ENCODE results near the gene CNPY2. TPM values are rescaled to one million over a fixed set of nuclear protein-coding genes. Genes with fewer than 3 reads are reported as not detected.

CNPY2 gene
- total and polyA plus RNA-seq, 8 donors, result 39.7 to 112 (median 87.4) TPM

DNA sequence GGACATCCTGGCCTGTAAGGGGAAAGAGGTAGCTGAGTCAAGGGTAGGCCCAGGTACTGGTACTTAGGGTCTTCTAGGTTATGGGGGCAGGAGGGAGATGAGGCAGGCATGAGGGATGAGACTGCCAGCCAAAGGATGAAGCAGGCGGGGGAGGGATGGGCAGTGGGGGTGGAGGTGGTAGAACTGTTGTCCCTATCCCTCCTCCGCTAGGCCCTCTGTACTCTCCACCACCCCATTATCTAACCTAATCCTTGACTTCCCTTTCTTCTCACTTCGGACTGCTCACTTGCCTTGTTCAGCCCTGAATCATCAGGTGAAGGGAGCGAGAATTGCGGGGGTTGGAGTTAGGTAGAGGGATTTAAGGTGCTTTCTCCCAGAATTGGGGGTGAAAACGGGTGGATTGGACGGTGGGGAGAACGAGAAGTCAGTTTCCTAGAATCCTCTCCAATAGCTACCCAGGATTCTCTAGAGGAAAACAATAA lies 17.4 kb upstream of the CNPY2 start:
- H3K27ac ChIP-seq, result peak overlapping the region; percentile 86 to 98 (median 95)
- no peak for DNase-seq
- H3K9me3 ChIP-seq, result no peaks in the 10 kb centered on the region
- H3K36me3 ChIP-seq, result peaks cover 0 to 6% (median 5%) of the 10 kb centered on the region in 4 donors
- H3K4me3 ChIP-seq, result peak overlapping the region; percentile 52 to 70 (median 56)
- peaks cover 11 to 24% (median 16%) of the 10 kb centered on the region in 4 donors for H3K4me1 ChIP-seq
- TF ChIP-seq POLR2AphosphoS5 (IDR thresholded peaks at IDR 0.05) (no peak), EP300 (IDR thresholded peaks at IDR 0.05) (no peak), POLR2A (IDR thresholded peaks at IDR 0.05) (no peak)
- TF ChIP-seq, protein P1, sequence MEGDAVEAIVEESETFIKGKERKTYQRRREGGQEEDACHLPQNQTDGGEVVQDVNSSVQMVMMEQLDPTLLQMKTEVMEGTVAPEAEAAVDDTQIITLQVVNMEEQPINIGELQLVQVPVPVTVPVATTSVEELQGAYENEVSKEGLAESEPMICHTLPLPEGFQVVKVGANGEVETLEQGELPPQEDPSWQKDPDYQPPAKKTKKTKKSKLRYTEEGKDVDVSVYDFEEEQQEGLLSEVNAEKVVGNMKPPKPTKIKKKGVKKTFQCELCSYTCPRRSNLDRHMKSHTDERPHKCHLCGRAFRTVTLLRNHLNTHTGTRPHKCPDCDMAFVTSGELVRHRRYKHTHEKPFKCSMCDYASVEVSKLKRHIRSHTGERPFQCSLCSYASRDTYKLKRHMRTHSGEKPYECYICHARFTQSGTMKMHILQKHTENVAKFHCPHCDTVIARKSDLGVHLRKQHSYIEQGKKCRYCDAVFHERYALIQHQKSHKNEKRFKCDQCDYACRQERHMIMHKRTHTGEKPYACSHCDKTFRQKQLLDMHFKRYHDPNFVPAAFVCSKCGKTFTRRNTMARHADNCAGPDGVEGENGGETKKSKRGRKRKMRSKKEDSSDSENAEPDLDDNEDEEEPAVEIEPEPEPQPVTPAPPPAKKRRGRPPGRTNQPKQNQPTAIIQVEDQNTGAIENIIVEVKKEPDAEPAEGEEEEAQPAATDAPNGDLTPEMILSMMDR (IDR thresholded peaks at IDR 0.05), result no peak
- 11 to 20% (median 16%) methylated on average over 8 of the region's 8 CpGs for WGBS, 5 donors
- intact Hi-C loops (cut with DNase I; ENCODE audit: low total_unique reads), result no loop called here
- no peaks in the 10 kb centered on the region for H3K27me3 ChIP-seq

DNA sequence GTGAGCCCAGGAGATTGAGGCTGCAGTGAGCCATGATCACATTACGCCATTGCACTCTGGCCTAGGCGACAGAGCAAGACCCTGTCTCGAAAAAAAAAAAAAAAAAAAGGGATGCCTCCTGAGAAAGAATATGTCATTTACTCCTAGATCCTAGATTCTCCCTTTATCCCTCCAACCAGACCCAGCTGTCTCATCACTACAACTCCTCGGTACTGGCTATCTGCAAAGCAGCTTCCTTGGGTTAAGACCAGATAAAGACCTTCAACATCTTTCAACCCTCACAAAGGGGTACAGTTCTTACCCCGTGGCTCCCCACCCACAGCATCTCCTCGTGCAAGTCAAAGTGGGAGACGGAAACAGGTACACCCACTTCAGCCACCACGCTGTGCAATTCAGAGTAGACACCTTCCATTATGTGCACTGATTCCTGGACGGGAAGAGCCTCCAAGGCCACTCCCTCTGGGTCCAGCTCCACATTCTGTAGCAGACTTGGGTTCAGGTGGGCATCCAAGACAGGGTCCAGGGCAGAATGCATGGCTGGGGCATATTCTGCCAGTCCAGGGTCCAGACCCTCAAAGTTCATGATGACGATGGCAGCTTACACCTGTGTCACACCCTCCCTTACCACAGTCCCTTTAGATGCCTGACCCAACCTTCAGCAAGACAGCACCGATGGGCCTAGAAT lies 16.9 kb upstream of the CNPY2 start:
- Histone ChIP-seq H3K27me3 (no peaks in the 10 kb centered on the region), H3K27ac (peak overlapping the region; percentile 86 to 98 (median 95)), H3K36me3 (peaks cover 2 to 12% (median 11%) of the 10 kb centered on the region in 4 donors), H3K9me3 (no peaks in the 10 kb centered on the region), H3K4me3 (peak overlapping the region; percentile 52 to 70 (median 56)), H3K4me1 (peaks cover 11 to 22% (median 16%) of the 10 kb centered on the region in 4 donors)
- intact Hi-C loops (cut with DNase I; ENCODE audit: low total_unique reads), result no loop called here
- no peak for DNase-seq
- TF ChIP-seq POLR2AphosphoS5 (IDR thresholded peaks at IDR 0.05) (no peak), EP300 (IDR thresholded peaks at IDR 0.05) (no peak), POLR2A (IDR thresholded peaks at IDR 0.05) (no peak)
- TF ChIP-seq, protein P1 (IDR thresholded peaks at IDR 0.05), result no peak
- WGBS, 5 donors, result 92 to 96% (median 93%) methylated on average over 11 of the region's 11 CpGs

DNA sequence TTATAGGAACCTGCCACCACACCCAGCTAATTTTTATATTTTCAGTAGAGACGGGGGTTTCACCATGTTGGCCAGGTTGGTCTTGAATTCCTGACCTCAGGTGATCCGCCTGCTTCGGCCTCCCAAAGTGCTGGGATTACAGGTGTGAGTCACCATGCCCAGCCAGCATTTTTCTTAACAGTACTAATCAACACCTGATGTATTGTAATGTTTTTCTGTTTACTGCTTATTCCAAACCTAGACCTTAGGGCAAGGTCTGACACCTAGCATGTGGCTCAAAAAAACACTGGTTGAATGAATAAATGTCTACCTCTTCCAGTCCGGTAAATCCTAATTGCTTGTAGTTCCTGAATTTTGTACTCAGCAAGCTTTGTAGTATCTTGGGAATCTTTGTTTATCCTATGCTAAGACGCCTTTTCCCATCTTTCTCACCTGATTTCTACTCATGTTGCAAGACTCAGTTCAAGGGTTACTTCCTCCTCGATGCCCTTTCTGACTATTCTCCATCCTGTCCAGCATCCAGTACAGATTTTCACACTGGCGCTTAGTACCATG lies 15.2 kb upstream of the CNPY2 start:
- H3K27me3 ChIP-seq, result no peaks in the 10 kb centered on the region
- intact Hi-C loops (cut with DNase I; ENCODE audit: low total_unique reads), result no loop called here
- H3K27ac ChIP-seq, result no peak overlapping the region
- H3K36me3 ChIP-seq, result peaks cover 18 to 28% (median 27%) of the 10 kb centered on the region in 4 donors
- no peak overlapping the region for H3K4me3 ChIP-seq
- no peak for DNase-seq
- TF ChIP-seq, protein P1 (IDR thresholded peaks at IDR 0.05), result no peak
- TF ChIP-seq EP300 (IDR thresholded peaks at IDR 0.05) (no peak), POLR2AphosphoS5 (IDR thresholded peaks at IDR 0.05) (no peak), POLR2A (IDR thresholded peaks at IDR 0.05) (no peak)
- 88 to 98% (median 94%) methylated on average over 7 of the region's 7 CpGs for WGBS, 5 donors
- peaks cover 11 to 22% (median 16%) of the 10 kb centered on the region in 4 donors for H3K4me1 ChIP-seq
- H3K9me3 ChIP-seq, result no peaks in the 10 kb centered on the region

DNA sequence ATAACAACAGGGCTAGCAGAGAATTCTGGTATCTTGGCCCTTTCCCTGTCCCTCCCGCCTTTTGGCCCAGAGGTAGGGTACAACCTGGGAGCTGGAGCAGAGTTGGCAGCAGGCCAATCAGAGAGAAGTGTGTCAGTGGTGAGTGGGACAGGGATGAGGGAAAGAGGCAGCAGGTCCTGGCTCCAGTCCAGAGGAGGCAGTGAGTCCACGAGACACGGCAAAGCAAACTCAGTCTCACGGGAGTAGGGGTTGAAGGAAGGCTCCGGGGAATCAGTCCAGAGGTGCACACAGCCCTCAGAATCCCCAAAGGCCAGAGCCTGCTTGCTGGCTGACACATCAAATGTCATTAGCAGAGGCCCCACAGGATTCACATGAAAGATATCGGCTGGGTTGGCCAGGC lies 10.7 kb upstream of the CNPY2 start:
- no peak for TF ChIP-seq POLR2AphosphoS5 (IDR thresholded peaks at IDR 0.05)
- TF ChIP-seq POLR2A (IDR thresholded peaks at IDR 0.05), result no peak
- TF ChIP-seq, protein P1 (IDR thresholded peaks at IDR 0.05), result no peak
- no peak for TF ChIP-seq EP300 (IDR thresholded peaks at IDR 0.05)
- Histone ChIP-seq H3K27ac (no peak overlapping the region), H3K4me1 (no peaks in the 10 kb centered on the region), H3K36me3 (peaks cover 54 to 73% (median 71%) of the 10 kb centered on the region in 4 donors), H3K4me3 (no peak overlapping the region), H3K9me3 (no peaks in the 10 kb centered on the region), H3K27me3 (no peaks in the 10 kb centered on the region)
- no peak for DNase-seq
- 72 to 91% (median 78%) methylated on average over 6 of the region's 6 CpGs for WGBS, 5 donors
- intact Hi-C loops (cut with DNase I; ENCODE audit: low total_unique reads), result no loop called here

Measured in stomach (tissue), 9 donors.